Measurements from ENCODE around the gene CDKAL1.

- TF ChIP-seq, protein P1, sequence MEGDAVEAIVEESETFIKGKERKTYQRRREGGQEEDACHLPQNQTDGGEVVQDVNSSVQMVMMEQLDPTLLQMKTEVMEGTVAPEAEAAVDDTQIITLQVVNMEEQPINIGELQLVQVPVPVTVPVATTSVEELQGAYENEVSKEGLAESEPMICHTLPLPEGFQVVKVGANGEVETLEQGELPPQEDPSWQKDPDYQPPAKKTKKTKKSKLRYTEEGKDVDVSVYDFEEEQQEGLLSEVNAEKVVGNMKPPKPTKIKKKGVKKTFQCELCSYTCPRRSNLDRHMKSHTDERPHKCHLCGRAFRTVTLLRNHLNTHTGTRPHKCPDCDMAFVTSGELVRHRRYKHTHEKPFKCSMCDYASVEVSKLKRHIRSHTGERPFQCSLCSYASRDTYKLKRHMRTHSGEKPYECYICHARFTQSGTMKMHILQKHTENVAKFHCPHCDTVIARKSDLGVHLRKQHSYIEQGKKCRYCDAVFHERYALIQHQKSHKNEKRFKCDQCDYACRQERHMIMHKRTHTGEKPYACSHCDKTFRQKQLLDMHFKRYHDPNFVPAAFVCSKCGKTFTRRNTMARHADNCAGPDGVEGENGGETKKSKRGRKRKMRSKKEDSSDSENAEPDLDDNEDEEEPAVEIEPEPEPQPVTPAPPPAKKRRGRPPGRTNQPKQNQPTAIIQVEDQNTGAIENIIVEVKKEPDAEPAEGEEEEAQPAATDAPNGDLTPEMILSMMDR (IDR thresholded peaks at IDR 0.05): no peak
- no peak for TF ChIP-seq SMC3 (IDR thresholded peaks at IDR 0.05)
Measured at GRCh38 chr6:21265034-21265729, 730.9 kb downstream of the CDKAL1 start.
